Measurements from ENCODE around the gene KDM5B. TPM values are rescaled to one million over a fixed set of nuclear protein-coding genes. Genes with fewer than 3 reads are reported as not detected.

The KDM5B gene
- total and polyA plus RNA-seq, 2 donors from 2014 or later: 10.7 to 55.5 TPM

DNA sequence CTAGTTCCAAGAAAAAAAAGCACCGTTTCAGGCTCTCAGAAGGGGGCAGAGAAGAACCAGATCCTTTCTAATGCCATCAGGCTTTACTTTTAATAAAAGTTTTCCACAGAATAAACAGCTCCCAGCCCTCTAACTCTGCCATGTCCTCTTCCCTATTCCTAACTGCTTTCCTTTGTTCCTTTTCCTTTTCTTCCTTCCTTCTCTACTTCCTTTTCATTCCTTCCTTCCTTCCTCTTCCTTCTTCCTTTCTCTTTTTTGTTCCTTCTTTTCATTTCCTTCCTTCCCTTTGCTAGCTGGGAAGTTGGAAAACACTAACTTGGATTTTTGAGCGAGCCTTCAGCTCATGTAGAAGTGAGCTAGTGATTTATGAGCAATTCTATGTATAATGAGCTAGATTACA, 46.2 kb downstream of the KDM5B start:
- Histone ChIP-seq H3K27me3 (ENCODE audit: control insufficient read depth, insufficient read depth, low read length) (no peaks in the 10 kb centered on the region), H3K27ac (ENCODE audit: low read depth in 2 of 2, low read length in 2 of 2) (no peak overlapping the region), H3K36me3 (ENCODE audit: control insufficient read depth in 2 of 3, insufficient read depth in 3 of 3, low read length in 3 of 3) (peaks cover 15 to 37% (median 16%) of the 10 kb centered on the region in 3 donors), H3K9ac (ENCODE audit: low read length in 3 of 3) (no peak overlapping the region), H3K4me3 (ENCODE audit: low read length in 3 of 3) (no peak overlapping the region), H3K9me3 (ENCODE audit: control insufficient read depth in 2 of 3, insufficient read depth in 1 of 3, low read length in 3 of 3) (no peaks in the 10 kb centered on the region), H3K4me1 (ENCODE audit: control insufficient read depth in 2 of 3, insufficient read depth in 2 of 3, low read depth in 1 of 3, low read length in 3 of 3) (no peaks in the 10 kb centered on the region)
- no peak for DNase-seq
- FAIRE-seq: no peak
- intact Hi-C loops (cut with DNase I): no loop called here
- TF ChIP-seq CTCF (IDR thresholded peaks at IDR 0.05; ENCODE audit: borderline replicate concordance, extremely low read depth, insufficient read depth): no peak

DNA sequence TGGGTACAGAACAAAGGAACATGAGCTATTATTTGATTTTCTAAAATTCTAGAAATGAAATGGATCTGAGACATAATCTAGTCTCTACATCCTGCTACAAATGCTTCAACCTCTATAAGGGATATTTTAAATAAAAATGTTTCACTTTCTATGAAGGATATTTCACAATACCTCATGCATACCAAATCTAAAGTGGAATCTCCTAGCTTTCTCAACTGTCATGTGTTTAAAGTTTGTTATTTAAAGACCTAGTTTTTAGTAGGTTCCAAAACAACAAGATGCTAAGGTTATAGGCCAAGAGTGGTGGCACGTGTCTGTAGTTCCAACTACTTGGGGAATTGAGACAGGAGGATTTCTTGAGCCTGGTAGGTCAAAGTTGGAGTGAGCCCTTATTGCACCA, 47.6 kb downstream of the KDM5B start:
- TF ChIP-seq CTCF (IDR thresholded peaks at IDR 0.05; ENCODE audit: borderline replicate concordance, extremely low read depth, insufficient read depth): no peak
- no peak overlapping the region for H3K4me3 ChIP-seq (ENCODE audit: low read length in 3 of 3)
- no peaks in the 10 kb centered on the region for H3K4me1 ChIP-seq (ENCODE audit: control insufficient read depth in 2 of 3, insufficient read depth in 2 of 3, low read depth in 1 of 3, low read length in 3 of 3)
- H3K27ac ChIP-seq (ENCODE audit: low read depth in 2 of 2, low read length in 2 of 2): no peak overlapping the region
- H3K27me3 ChIP-seq (ENCODE audit: control insufficient read depth, insufficient read depth, low read length): no peaks in the 10 kb centered on the region
- H3K9me3 ChIP-seq (ENCODE audit: control insufficient read depth in 2 of 3, insufficient read depth in 1 of 3, low read length in 3 of 3): no peaks in the 10 kb centered on the region
- H3K9ac ChIP-seq (ENCODE audit: low read length in 3 of 3): no peak overlapping the region
- DNase-seq: no peak
- intact Hi-C loops (cut with DNase I): no loop called here
- H3K36me3 ChIP-seq (ENCODE audit: control insufficient read depth in 2 of 3, insufficient read depth in 3 of 3, low read length in 3 of 3): peaks cover 16 to 42% (median 18%) of the 10 kb centered on the region in 3 donors
- no peak for FAIRE-seq

DNA sequence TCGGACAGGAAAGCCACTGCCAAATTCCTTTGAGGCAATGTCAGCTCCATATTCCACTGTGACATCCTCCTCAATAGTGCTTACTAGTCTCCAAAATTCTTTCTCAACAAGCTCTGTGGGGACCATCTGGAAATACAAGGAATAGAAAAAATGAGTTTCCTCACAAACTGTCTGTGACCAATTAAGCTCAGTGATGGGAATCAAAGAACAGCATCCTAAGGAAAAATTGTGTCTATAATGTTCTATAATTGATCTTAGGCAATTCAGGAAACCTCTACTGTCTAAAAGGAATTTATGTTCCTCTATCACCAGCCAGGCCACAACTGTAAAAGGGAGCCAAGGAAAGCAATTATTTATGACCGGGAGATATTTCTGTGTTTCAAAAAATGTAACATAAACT, 51.8 kb downstream of the KDM5B start:
- Histone ChIP-seq H3K27me3 (ENCODE audit: control insufficient read depth, insufficient read depth, low read length) (no peaks in the 10 kb centered on the region), H3K27ac (ENCODE audit: low read depth in 2 of 2, low read length in 2 of 2) (no peak overlapping the region), H3K9ac (ENCODE audit: low read length in 3 of 3) (no peak overlapping the region), H3K36me3 (ENCODE audit: control insufficient read depth in 2 of 3, insufficient read depth in 3 of 3, low read length in 3 of 3) (peaks cover 15 to 47% (median 20%) of the 10 kb centered on the region in 3 donors), H3K9me3 (ENCODE audit: control insufficient read depth in 2 of 3, insufficient read depth in 1 of 3, low read length in 3 of 3) (no peaks in the 10 kb centered on the region), H3K4me3 (ENCODE audit: low read length in 3 of 3) (no peak overlapping the region), H3K4me1 (ENCODE audit: control insufficient read depth in 2 of 3, insufficient read depth in 2 of 3, low read depth in 1 of 3, low read length in 3 of 3) (no peaks in the 10 kb centered on the region)
- DNase-seq (no peak), FAIRE-seq (no peak)
- TF ChIP-seq CTCF (IDR thresholded peaks at IDR 0.05; ENCODE audit: borderline replicate concordance, extremely low read depth, insufficient read depth): no peak
- intact Hi-C loops (cut with DNase I): no loop called here

DNA sequence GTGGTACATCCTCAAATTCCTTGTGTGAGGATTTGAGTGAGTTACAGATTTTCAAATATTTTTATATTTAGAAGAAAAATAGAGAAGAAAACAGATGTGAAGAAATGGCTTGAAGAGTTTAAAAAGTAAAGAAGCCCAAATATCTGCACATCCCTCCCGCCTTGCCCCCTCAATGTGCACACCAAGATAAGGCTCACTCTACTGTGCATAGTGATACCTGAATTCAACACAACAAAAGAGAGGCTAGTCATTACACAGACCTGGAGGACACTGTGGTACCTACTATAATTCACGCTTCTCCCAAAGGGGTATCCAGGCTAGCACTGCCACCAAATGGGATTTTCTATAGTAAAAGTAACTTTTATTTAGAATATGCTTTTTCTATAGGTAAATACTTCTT, 53.9 kb downstream of the KDM5B start:
- no peak for FAIRE-seq
- peaks cover 17 to 47% (median 18%) of the 10 kb centered on the region in 3 donors for H3K36me3 ChIP-seq (ENCODE audit: control insufficient read depth in 2 of 3, insufficient read depth in 3 of 3, low read length in 3 of 3)
- intact Hi-C loops (cut with DNase I): no loop called here

More for the DNA sequence above, 53.9 kb downstream of the KDM5B start:
- DNase-seq: no peak
- Histone ChIP-seq H3K4me1 (ENCODE audit: control insufficient read depth in 2 of 3, insufficient read depth in 2 of 3, low read depth in 1 of 3, low read length in 3 of 3) (no peaks in the 10 kb centered on the region), H3K27me3 (ENCODE audit: control insufficient read depth, insufficient read depth, low read length) (no peaks in the 10 kb centered on the region), H3K9me3 (ENCODE audit: control insufficient read depth in 2 of 3, insufficient read depth in 1 of 3, low read length in 3 of 3) (no peaks in the 10 kb centered on the region), H3K27ac (ENCODE audit: low read depth in 2 of 2, low read length in 2 of 2) (no peak overlapping the region), H3K9ac (ENCODE audit: low read length in 3 of 3) (no peak overlapping the region), H3K4me3 (ENCODE audit: low read length in 3 of 3) (no peak overlapping the region)
- TF ChIP-seq CTCF (IDR thresholded peaks at IDR 0.05; ENCODE audit: borderline replicate concordance, extremely low read depth, insufficient read depth): no peak

Data from kidney (tissue), 14 donors.